Activated CD4-positive, alpha-beta T cell treated with anti-CD3 and anti-CD28 coated beads, Interleukin-10, Interleukin-2, amounts not matched to agents 100 ng/mL and 50 ng/mL, durations not matched to agents 16 hours and 8 hours (primary cell): ENCODE results near the gene ADAMTS12.
"Not testable (repeated sequence)": the region's sequence is repeated elsewhere in the genome, so short reads cannot be mapped to it uniquely, and the experiment has no call there.

ENCODE experiments used
- DNase-seq: peaks from one replicate; pipeline ENCODE4 v3.0.0-alpha.2; 2020

The ADAMTS12 gene

DNA sequence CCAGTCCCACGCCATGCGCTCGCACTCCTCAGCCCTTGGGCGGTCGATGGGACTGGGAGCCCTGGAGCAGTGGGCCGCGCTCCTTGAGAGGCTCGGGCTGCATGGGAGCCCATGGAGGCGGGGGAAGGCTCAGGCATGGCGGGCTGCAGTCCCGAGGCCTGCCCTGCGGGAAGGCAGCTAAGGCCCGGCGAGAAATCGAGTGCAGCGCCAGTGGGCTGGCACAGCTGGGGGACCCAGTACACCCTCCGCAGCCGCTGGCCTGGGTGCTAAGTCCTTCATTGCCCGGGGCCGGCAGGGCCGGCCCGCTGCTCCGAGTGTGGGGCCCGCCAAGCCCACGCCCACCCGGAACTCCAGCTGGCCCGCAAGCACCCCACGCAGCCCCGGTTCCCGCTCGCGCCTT is 376.4 kb downstream of the ADAMTS12 start:
- DNase-seq, result not testable (repeated sequence)

DNA sequence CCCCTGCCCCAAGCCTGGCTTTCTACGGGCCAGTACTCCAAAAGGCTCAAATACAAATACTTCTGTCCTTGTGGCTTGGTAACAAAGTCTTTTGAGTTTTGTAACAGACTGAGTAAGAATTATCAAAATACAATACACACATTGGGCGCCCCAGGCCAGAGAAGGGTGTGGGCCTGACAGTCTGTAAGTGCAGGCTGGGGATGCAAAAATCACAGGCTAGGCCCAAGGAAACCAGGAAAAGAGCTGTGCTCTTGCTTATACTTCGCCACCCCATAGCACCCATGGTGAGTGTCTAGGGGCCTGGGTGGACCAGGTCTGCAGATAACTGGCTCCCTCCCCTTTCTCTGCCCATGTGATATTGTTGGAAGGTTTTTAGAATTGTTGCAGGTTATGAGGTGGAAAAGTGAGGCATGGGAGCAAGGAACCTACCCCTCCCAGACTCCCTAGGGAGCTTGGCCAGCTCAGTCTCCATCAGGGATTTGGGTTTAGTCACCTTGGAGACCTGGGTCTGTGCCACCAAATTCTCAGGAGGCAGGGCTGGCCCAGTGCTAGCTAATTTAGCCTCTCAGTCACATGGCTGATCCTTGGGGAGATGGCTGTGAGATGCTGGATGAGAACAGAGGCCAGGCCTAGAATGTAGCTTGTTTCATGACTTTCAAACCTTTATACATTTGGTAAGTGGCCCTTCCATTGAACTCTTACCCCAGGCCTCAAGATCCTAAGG is 378.2 kb downstream of the ADAMTS12 start:
- no peak for DNase-seq

DNA sequence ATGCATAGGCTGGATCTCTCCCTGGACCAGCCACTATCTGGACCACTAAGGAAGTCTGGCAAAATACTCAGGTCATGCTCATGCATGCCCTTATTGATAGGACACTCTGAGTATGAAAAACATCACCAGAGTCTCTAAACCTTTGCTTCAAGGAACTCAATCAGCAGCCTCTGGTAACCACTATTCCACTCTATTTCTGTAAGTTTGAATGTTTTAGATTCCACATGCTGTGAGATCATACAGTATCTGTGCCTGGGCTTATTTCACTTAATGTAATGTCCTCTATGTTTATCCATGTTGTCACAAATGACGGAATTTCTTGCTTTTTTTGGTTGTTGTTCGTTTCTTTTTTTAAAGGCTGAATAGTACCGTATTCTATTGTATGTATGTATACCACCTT is 382.8 kb downstream of the ADAMTS12 start:
- DNase-seq, result no peak

DNA sequence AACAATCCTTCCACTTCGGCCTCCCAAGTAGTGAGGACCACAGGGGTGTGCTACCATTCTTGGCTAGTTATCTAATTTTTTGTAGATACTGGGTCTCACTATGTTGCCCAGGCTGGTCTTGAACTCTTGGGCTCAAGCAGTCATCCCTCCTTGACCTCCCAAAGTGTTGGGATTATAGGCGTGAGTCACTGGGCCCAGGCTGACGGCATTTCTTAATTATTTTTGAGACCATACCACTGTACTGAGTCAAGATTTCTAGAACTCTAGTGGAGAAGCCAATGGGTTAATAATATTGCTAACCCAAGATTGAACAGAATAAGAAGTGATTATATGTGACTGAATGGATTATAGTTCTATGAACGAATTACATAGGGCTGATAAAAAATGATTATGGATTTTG is 384.4 kb downstream of the ADAMTS12 start:
- DNase-seq, result no peak

DNA sequence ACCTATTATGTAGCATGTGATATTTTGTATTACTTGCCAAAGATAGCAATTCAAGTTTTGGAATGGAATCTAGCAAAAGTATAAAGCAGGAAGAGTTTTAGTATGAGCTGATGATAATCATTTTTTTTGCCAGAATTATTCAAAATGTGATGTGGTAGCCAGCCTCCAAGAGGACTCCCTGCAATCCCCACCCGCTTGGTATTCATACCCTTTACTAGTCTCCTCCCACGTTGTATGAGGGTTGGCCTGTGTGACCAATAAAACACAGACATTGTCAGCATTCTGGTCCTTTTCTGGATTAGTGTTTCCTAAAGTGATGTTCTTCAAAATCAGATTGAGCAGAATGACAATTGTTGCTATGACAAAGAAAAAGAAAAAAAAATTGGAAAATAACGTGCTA is 387.2 kb downstream of the ADAMTS12 start:
- DNase-seq, result no peak

DNA sequence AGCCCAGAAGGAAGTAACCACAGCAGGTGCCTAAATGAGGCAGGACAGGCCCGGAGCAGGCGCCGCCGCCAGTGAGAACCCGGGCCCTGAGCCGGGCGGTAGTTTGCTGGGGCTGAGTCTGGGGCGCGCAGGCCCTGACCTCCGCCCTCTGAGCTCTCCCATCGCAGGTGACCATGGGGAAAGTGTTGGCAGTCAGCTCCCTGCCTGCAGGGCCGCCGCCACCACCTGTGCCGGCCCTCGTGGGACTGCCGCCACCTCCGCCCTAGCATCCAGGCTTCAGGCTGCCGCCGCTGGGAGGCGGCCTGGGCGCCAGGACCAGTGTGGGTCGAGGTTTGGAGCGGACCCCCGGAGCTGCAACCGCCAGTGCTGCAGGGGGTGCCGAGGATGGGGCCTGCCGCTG is 389.9 kb downstream of the ADAMTS12 start:
- DNase-seq, result no peak

DNA sequence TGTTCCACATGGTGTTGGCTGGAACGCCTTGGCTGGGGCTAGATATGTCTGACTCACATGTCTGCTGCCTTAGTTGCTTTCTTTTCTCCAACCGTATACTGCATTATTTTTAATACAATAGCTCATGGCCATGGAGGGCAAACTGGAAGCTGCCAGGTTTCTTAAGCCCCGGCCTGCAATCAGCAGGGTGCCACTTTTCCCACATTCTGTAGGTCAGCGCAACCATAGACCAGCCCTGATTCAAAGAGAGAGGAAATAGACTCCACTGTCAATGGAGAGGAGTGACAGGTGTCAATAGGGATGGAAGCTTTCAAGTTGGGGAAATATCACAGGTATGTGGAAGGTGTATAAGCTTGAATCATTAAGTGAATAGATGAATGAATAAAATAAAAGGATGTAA is 390.5 kb downstream of the ADAMTS12 start:
- DNase-seq, result no peak

DNA sequence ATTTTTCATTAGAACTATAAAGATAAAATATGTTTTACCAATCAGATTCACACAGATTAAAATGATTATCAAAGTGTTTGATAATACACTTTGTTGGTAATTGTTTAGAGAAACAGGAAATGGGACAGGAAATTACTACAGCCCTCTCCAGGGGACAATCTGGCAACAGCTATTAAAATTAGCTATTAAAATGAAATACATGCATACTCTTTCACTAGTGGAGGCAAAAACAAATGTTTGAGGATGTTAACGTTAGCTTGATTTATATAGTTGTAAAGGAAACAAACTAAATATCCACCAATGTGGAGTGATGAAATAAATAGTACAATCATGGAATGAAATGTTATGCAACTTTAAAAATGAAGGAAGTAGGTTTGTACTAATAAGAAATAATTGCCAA is 397.3 kb downstream of the ADAMTS12 start:
- DNase-seq, result no peak

DNA sequence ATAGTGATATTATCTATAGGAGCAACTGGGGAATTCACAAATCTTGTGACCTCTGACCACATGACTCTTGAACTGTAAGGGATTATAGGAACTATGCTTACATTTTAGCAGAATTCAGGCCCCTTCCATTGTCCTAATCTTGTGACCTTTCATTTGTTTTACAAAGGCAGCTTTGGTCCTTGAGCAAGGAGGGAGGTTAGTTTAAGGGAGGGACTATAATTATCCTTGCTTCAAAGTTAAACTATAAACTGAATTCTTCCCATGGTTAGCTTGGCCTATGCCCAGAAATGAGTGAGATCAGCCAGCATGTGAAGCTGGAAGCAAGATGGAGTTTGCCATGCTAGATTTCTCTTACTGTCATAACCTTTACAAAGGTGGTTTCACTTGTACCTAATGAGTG is 399.8 kb downstream of the ADAMTS12 start:
- no peak for DNase-seq

DNA sequence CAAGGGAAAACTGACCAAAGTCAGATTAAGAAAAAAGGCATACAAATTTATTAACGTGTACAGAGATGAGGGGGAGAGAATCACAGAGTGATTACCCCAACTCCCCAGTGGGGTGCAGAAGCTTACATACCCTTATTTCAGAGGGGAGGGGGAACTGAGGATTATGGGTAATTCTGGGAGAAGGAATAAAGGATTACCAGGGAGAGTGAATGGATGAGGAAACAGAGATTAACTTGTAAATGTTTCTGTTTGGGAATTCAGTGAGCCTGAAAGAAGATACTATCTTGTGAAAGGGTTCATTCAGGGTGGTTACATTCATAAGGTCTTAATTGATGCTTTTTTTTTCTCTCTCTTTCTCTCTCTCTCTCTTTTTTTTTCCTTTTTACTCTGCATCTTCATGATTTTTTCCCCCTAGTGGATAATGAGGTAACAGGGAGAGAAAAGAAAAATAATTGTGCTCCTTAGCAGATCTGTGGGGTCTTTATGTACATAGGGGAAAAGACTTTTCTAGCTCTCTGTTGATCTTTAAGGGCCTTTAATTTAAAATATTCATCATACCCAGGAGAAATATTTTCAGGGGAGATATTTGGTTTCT is 401.6 kb downstream of the ADAMTS12 start:
- no peak for DNase-seq

DNA sequence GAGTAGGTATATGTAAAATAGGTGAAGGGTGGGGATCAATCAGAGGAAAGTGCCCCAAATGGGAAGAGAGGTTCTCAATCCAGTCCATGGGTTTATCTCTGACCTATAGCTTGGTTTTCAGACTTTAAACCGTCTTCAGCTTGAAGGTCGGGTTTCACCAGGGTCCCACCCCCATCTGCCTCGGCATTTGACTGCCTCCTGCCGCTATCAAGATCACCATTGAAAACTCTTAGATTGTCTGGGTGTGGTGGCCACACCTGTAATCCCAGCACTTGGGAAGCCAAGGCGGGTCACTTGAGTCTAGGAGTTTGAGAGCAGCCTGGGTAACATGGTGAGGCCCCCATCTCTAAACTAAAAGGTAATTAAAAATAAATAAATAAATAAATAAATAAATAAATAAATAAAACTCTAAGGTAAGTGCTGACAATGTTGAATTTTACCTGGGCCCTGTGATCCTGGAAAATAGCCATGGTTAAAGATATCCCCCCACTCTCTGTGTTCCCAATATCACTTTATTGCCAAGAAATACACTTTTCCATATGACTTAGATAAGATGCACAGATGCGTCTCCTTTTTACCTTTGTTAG is 402.2 kb downstream of the ADAMTS12 start:
- no peak for DNase-seq

DNA sequence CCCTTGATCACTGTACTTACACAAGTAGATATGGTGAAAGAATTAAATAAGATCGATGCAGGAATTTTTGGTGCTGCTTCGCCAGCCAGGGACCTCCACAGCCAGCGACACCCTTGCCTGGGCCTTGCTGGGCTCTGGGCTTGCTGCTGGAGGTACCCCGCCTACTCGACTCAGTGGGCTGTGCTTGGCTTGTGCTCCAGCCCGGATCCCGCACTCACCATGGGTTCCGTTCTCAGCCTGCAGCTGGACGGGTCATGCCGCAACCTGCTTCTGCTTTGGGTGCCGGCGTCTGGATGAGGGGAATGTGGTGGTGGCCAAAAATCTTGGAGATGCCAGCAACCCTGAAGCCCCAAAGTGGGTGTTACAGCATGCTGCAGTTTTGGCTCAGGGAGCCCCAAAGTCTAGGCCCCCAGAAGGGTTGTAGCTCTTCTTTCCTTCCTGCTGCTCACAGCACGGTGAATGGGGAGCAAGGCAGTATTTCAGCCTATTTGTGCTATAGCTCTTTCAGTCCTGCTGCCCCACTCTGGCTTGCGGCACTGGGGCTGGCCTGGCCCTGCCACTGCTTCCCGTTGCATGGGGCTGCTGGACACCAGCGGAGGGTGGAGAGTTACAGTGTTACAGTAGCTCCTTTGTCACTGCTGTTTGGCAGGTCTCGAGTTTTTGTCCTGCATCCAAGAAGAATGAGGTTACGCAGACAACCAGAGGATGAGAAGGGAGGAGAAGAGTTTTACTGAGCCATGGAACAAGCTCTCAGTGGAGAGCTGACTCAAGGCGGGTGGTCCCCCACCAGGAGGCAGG is 403.0 kb downstream of the ADAMTS12 start:
- no peak for DNase-seq

DNA sequence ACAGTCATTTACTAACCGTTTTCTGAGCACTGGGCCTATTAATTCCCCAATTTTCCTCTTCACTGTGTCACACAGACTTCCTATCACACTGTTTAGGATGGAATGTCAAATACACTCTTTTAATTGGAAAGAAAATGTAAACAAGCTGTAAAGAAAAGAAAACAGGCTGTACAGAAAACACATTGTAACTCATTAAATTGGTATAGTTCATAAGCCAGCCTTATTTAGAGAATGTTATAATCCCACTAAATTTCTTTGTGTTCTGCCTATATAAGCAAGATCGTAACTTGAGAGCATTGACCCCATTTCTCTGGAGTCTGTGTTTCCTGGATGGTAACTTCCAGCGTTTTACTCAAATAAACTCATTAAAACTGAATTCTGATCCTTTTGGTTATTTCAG is 404.6 kb downstream of the ADAMTS12 start:
- no peak for DNase-seq

DNA sequence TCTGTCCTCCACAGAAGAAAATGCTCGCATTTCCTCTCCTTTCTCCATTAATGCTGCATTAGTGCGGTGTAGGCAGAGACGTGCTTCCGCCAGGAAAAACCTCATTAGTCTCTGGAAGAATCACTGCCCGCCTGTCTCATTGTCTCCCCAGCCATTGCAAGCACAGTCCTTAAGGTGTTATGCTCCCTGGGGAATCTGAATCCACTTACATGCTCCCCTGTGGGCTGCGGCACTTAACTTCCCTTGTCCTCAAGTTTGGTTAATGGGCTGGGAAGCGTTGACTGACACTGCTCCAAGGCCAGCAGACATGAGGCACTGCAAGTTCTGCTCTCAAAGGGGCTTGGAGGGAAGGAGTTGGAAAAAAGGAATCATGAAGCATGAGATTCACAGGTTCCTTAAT is 409.5 kb downstream of the ADAMTS12 start:
- DNase-seq, result no peak

DNA sequence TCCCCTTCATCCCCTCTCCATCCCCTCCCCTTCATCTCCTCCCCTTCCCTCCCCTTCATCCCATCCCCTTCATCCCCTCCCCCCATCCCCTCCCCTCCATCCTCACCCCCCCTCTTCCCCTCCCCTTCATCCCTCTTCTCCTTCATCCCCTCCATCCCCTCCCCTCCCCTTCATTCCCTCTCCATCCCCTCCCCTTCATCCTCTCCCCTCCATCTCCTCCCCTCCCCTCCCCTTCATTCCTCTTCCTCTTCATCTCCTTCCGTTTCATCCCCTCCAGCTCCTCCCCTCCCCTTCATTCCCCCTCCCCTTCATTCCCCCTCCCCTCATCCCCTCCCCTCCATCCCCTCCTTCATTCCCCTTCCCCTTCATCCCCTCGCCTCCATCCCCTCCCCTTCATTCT is 410.9 kb downstream of the ADAMTS12 start:
- no peak for DNase-seq

DNA sequence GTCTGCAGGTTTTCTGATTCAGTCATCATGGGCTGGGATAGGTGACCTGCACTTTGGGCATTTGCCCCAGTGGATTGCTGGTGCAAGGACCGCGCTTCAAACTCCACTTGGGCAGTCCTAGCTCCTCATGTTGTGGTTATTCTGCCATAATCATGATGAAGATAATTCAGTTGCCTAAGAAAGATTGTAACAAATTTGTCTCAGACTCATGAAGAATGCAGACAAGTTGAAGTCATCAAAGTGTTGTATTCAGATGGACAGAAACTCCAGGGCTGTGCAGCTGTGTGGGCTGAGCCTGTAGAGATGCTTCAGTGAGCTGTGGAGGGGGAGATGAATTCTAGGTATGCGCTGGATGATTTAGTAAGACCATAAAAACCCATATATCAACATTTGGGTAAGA is 412.5 kb downstream of the ADAMTS12 start:
- no peak for DNase-seq

DNA sequence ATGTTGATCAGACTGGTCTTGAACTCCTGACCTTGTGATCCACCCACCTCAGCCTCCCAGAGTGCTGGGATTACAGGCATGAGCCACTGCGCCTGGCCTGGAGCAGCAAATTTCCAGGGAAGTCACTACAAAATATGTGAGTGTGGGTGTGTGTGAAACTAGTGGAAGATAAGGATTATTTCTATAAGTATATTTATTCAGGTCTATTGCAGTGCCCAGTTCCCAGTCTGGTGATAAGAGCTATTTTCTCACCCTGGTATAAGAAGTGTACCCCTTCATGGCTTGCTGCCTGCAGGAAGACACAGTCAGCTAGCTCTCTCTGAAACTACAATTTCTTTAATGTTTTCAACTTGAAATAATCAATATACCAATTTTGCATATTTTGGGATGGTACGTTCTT is 414.0 kb downstream of the ADAMTS12 start:
- no peak for DNase-seq

DNA sequence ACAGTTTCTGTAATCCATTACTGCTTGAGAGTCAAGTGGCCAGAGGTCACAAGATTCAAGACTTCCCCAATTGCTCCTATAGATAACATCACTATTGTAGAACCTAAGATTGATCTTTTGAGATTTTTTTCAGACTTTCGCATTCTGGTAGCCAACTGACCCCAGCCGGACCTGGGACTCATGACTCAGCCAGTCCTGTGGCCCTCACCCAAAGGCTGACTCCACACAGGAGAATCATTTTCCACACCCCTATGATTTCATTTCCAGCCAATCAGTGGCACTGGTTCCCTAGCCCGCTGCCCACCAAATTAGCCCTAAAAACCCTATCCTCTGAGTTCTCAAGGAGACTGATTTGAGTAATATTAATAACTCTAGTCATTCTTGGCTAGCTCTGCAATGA is 414.8 kb downstream of the ADAMTS12 start:
- DNase-seq, result no peak

DNA sequence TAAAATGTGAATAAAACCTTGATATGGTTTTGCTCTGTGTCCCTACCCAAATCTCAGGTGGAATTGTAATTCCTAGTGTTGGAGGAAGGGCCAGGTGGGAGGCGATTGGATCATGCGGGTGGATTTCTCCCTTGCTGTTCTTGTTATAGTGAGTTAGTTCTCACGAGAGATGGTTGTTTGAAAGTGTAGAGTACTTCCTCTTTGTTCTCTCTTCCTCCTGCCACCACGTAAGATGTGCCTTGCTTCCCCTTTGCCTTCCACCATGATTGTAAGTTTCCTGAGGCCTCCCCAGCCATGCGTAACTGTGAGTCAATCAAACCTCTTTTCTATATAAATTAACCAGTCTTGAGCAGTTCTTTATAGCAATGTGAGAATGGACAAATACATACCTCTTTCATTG is 416.1 kb downstream of the ADAMTS12 start:
- no peak for DNase-seq

DNA sequence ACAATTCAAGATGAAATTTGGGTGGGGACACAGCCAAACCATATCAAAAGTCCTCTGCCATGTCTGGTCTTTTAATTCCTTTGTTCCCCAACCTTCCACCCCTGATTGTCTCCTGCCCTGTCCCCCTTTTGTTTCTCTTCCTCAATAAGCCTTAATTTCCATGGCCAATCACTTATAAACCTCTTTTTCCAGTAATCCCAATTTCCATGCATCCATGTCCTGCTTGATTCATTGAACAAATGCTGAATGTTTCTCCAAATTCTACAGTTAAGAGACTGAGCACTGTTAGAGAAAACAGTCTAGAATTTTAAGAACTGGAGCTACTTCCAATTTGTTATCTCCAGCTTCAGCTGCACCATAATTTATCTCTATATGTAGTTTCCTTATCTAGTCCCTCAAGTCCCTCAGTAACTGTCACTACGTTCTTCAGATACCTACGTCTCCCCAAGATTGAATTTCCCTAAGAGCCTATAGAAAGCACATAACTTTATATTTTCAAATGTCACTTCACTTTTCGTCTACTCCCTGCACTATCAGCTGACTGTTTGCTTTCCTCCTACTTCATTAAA is 416.8 kb downstream of the ADAMTS12 start:
- no peak for DNase-seq

DNA sequence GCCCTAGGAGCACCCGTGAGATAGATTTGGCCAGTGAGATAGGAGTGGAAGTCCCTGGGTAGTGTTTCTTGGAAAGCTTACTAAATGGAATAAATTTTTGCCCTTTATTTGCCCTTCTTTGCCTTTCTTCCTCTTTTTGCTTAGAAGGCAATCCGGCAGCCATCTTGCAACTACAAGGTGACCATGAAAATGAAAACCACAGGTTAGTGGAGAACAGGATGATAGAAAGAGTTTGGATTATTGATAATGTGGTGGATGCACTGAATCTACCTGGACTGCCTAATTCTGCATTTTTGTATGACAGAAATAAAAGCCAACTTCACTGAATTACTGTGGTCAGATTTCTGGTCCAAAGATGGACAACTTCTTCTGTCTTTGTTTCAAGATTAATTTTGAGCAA is 417.8 kb downstream of the ADAMTS12 start:
- DNase-seq, result no peak
